GM10266 (cell line): ENCODE data around the gene PRDM2.

Experiments used
- DNase-seq: peaks from one replicate; pipeline ENCODE4 v3.0.0; 2012; ENCODE audit errors: extremely low spot score
- CTCF ChIP-seq: IDR thresholded peaks from 2 replicates; pipeline ENCODE4 v1.5.1; 2012; ENCODE audit warnings: mild to moderate bottlenecking, low read depth; ENCODE audit not compliant: control insufficient read depth, insufficient read depth; ENCODE audit errors: missing control alignments

The PRDM2 gene

DNA sequence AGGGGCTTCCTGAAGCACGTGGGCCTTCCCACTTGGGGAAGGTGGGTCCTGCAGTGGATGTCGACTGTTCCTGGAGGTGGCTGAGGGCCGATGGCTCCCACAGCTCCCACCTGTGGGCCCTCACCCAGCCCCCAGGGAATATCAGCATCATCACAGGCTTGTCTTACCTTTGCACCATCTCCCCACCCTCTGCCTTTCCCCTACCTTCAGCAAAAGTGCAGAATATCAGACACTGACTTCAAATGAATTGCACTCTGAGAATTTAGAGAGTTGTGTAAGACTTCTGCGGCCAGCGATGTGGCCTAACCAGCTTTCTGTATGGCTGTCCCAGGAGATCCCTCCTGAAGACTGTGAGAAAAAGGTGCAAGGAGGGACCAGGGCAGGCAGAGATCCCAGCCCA, 105.4 kb downstream of the PRDM2 start:
- no peak for TF ChIP-seq CTCF
- no peak for DNase-seq

DNA sequence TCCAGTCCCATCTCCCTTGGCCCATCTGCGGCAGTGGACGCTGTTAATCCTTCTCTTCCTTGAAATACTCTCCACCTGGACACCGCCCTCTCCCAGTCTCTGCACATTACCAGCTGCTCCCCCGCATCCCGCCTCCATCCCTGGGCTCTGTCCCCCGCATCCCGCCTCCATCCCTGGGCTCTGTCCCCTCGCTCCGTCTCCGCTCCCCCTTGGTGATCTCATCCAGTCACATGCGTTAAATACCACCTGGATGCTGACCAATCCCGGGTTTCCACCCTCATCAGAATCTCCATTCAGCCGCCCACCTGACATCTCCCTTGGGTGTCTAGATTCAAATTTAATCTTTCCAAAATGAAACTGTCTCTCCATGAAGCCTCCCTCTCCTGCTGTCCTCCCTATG, 106.1 kb downstream of the PRDM2 start:
- no peak for DNase-seq
- no peak for TF ChIP-seq CTCF

DNA sequence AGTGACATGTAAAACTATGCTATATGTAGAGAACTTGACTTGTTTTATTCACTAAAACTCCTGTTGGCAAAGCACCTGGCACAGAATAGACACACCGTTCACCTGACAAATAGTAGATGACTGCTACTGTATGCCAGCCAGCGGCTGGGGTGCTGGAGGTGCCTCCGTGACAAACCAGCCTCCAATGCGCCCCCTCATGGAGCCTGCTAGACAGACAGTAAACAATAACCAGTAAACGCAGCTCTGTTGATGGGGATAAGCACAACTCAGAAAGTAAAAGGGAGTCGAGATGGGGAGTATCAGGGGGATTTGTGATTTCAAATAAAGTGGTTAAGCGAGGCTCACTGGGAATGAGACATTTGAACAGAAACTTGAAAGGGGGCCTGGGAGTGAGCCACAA, 107.2 kb downstream of the PRDM2 start:
- peak; percentile 43 for TF ChIP-seq CTCF

GRCh38 chr1:13808729-13809131, 108.7 kb downstream of the PRDM2 start:
- DNase-seq, result no peak
- no peak for TF ChIP-seq CTCF

More for the DNA sequence above, 107.2 kb downstream of the PRDM2 start:
- peak; percentile 37 for DNase-seq

GRCh38 chr1:13809461-13810159, 109.6 kb downstream of the PRDM2 start:
- peak; percentile 9 for TF ChIP-seq CTCF
- no peak for DNase-seq

DNA sequence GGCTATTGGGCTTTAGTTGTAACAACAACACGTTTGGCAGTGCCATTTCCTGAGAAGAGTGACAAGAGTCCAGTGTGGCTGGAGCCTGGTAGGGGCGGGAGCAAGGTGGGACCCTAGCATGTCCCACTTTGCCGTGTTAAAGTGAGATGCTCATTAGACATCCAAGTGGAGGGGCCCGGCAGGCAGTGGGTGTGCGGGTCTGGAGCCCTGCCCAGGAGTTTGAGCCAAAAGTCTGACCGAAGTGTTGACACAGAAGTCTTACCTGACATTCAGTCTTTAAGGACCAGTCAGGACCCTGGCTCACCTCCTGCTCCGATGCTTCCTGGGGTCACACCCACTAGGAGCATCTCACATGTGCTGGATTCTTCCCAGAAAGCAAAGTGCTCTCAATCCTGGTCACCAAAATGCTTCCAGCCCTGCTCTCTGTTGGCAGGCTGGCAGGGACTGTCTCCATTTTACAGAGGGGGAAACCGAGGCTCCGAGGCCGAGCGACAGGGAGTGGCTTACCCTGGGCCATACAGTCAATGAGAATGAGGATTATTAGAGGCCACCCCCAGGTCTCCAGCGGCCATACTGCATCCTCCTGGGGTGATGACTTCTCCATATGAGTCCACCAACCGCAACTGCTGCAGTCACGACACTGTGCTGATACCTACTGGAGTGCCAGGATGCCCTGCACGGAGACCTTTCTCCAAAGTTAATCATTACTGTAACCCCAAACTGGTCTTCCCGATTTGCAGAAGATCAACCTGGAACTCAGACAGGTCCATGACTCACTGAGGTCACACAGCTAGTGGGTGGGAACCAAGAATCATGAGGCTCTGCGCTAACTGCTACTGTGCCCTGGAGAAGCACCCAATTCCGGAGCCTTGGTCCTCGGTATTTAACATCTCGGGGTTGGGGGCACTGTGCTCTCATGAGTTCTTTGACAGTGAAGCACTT, 112.7 kb downstream of the PRDM2 start:
- no peak for DNase-seq
- TF ChIP-seq CTCF, result no peak
